Keratinocyte (primary cell): ENCODE results near the gene SRCIN1.

Experiments
- EZH2 ChIP-seq: IDR thresholded peaks from one replicate; pipeline ENCODE4 v1.6.1; 2012; ENCODE audit warnings: inconsistent platforms, mild to moderate bottlenecking, low read length, moderate library complexity
- TF ChIP-seq, protein P1 (sequence below), 3 experiments: IDR thresholded peaks in 1 of 3; conservative IDR thresholded peaks in 1 of 3; optimal IDR thresholded peaks in 1 of 3; 2 replicates in 2 of 3; 3 replicates in 1 of 3; pipeline versions ENCODE3 to v1.5.1; 2011; ENCODE audit warnings: low read length in 3 of 3, mild to moderate bottlenecking in 3 of 3, moderate library complexity in 2 of 3, control low read depth in 1 of 3, inconsistent platforms in 1 of 3; ENCODE audit not compliant: insufficient read depth in 2 of 3; ENCODE audit errors: extremely low read depth in 1 of 3

- TF ChIP-seq, protein P1, sequence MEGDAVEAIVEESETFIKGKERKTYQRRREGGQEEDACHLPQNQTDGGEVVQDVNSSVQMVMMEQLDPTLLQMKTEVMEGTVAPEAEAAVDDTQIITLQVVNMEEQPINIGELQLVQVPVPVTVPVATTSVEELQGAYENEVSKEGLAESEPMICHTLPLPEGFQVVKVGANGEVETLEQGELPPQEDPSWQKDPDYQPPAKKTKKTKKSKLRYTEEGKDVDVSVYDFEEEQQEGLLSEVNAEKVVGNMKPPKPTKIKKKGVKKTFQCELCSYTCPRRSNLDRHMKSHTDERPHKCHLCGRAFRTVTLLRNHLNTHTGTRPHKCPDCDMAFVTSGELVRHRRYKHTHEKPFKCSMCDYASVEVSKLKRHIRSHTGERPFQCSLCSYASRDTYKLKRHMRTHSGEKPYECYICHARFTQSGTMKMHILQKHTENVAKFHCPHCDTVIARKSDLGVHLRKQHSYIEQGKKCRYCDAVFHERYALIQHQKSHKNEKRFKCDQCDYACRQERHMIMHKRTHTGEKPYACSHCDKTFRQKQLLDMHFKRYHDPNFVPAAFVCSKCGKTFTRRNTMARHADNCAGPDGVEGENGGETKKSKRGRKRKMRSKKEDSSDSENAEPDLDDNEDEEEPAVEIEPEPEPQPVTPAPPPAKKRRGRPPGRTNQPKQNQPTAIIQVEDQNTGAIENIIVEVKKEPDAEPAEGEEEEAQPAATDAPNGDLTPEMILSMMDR (optimal IDR thresholded peaks at IDR 0.05 in 1 of 3, IDR thresholded peaks at IDR 0.05 in 1 of 3, conservative IDR thresholded peaks at IDR 0.05 in 1 of 3; ENCODE audit: extremely low read depth in 1 of 3, insufficient read depth in 2 of 3, low read length in 3 of 3): no peak
- no peak for TF ChIP-seq EZH2
These were observed 60.1 kb downstream of the SRCIN1 start for GRCh38 chr17:38545531-38546225.
